ENCODE measurements around the gene RFX1. TPM values are rescaled to one million over a fixed set of nuclear protein-coding genes. Genes with fewer than 3 reads are reported as not detected.

RFX1 gene
- 1 to 10 TPM; 2.0 to 5.9 (median 3.9) TPM for total RNA-seq

GRCh38 chr19:14006085-14006765 is at the start of gene RFX1:
Gene RFX1, minus strand, starts transcription at chr19:14006320. Its CDS starts 12,477 bp downstream, at chr19:13993843.
- TF ChIP-seq POLR2AphosphoS5 (IDR thresholded peaks at IDR 0.05), result no peak
- TF ChIP-seq POLR2A (IDR thresholded peaks at IDR 0.05), result no peak
- H3K4me3 ChIP-seq, result peak within 1 kb of the TSS; percentile 84 to 89
- WGBS, 2 donors (ENCODE audit: low coverage in 1 of 2), result 0% methylated on average over 13 of the region's 58 CpGs; no CpG with 5 or more reads in 1 of the 2 donors
- H3K4me1 ChIP-seq, result peaks cover 0 to 41% (median 18%) of the 10 kb centered on the region in 3 donors
- H3K27me3 ChIP-seq, result no peaks in the 10 kb centered on the region
- no peaks in the 10 kb centered on the region for H3K36me3 ChIP-seq
- ATAC-seq, result peak; percentile 92
- H3K27ac ChIP-seq, result peak within 1 kb of the TSS; percentile 98 to 99 (median 99)
- no peaks in the 10 kb centered on the region for H3K9me3 ChIP-seq

- Histone ChIP-seq H3K9me3 (peaks cover 0 to 9% (median 0%) of the 10 kb centered on the region in 3 donors), H3K36me3 (peaks cover 0 to 7% of the 10 kb centered on the region in 2 donors), H3K27me3 (peaks cover 33% of the 10 kb centered on the region), H3K27ac (no peak overlapping the region), H3K4me3 (no peak overlapping the region), H3K4me1 (peaks cover 0 to 28% (median 10%) of the 10 kb centered on the region in 3 donors)
- 80 to 90% methylated on average over 1 to 2 of the region's 3 CpGs for WGBS, 2 donors (ENCODE audit: low coverage in 1 of 2)
- ATAC-seq, result no peak
- TF ChIP-seq EP300 (IDR thresholded peaks at IDR 0.05), result no peak
- TF ChIP-seq POLR2A (IDR thresholded peaks at IDR 0.05), result no peak
- no peak for TF ChIP-seq POLR2AphosphoS5 (IDR thresholded peaks at IDR 0.05)
- no peak for TF ChIP-seq CTCF (IDR thresholded peaks at IDR 0.05)
These were observed 49.3 kb upstream of the RFX1 start for GRCh38 chr19:14055396-14055795.

GRCh38 chr19:14054721-14055120 is 48.6 kb upstream of the RFX1 start:
- Histone ChIP-seq H3K27me3 (peaks cover 27% of the 10 kb centered on the region), H3K9me3 (peaks cover 0 to 9% (median 0%) of the 10 kb centered on the region in 3 donors), H3K4me3 (no peak overlapping the region), H3K4me1 (peaks cover 0 to 28% (median 10%) of the 10 kb centered on the region in 3 donors), H3K36me3 (peaks cover 0 to 7% of the 10 kb centered on the region in 2 donors), H3K27ac (no peak overlapping the region)
- TF ChIP-seq CTCF (IDR thresholded peaks at IDR 0.05), result no peak
- TF ChIP-seq EP300 (IDR thresholded peaks at IDR 0.05), result no peak
- TF ChIP-seq POLR2A (IDR thresholded peaks at IDR 0.05), result no peak
- TF ChIP-seq POLR2AphosphoS5 (IDR thresholded peaks at IDR 0.05), result no peak
- 63% methylated on average over 6 of the region's 11 CpGs; no CpG with 5 or more reads in 1 of the 2 donors for WGBS, 2 donors (ENCODE audit: low coverage in 1 of 2)
- no peak for ATAC-seq

- ATAC-seq, result no peak
- no peak overlapping the region for H3K27ac ChIP-seq
- TF ChIP-seq POLR2AphosphoS5 (IDR thresholded peaks at IDR 0.05), result no peak
- TF ChIP-seq EP300 (IDR thresholded peaks at IDR 0.05), result no peak
- no peak for TF ChIP-seq POLR2A (IDR thresholded peaks at IDR 0.05)
- TF ChIP-seq CTCF (IDR thresholded peaks at IDR 0.05), result no peak
- H3K27me3 ChIP-seq, result peaks cover 20% of the 10 kb centered on the region
- peaks cover 0 to 7% of the 10 kb centered on the region in 2 donors for H3K36me3 ChIP-seq
- no peak overlapping the region for H3K4me3 ChIP-seq
- peaks cover 0 to 9% (median 0%) of the 10 kb centered on the region in 3 donors for H3K9me3 ChIP-seq
- WGBS, 2 donors (ENCODE audit: low coverage in 1 of 2), result 83 to 92% methylated on average over 4 to 6 of the region's 6 CpGs
- peaks cover 0 to 24% (median 10%) of the 10 kb centered on the region in 3 donors for H3K4me1 ChIP-seq
These were observed 48.0 kb upstream of the RFX1 start for GRCh38 chr19:14054099-14054498.

DNA sequence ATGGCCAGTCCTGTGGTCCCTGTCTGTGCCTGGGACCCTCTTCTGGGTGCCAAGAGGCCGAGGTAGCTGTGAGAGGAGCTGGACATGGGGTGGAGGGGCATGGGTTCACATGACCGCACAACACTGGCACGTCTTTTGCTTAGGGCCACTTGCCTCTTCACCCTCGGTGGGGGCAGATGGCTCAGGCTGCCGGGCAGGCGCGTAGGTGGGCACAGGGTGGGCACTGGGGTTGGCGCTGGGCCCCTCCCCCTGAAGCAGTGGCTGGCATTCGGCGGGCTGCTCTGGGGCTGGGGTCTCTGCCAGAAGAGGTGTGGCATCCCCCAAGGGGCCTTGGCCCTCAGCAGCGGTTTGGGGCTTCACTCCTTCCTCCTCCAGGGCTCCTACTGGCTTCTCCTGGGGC is 47.4 kb upstream of the RFX1 start:
- 95% methylated on average over 3 of the region's 11 CpGs; no CpG with 5 or more reads in 1 of the 2 donors for WGBS, 2 donors (ENCODE audit: low coverage in 1 of 2)

More for the DNA sequence above, 47.4 kb upstream of the RFX1 start:
- no peak for ATAC-seq
- Histone ChIP-seq H3K36me3 (peaks cover 0 to 7% of the 10 kb centered on the region in 2 donors), H3K9me3 (peaks cover 0 to 9% (median 0%) of the 10 kb centered on the region in 3 donors), H3K4me3 (no peak overlapping the region), H3K27me3 (peaks cover 14% of the 10 kb centered on the region), H3K4me1 (peaks cover 0 to 18% (median 10%) of the 10 kb centered on the region in 3 donors), H3K27ac (no peak overlapping the region)
- TF ChIP-seq CTCF (IDR thresholded peaks at IDR 0.05) (no peak), POLR2AphosphoS5 (IDR thresholded peaks at IDR 0.05) (no peak), EP300 (IDR thresholded peaks at IDR 0.05) (no peak), POLR2A (IDR thresholded peaks at IDR 0.05) (no peak)
